GM21515 (cell line): ENCODE measurements around the gene SRGN.
A peak's percentile ranks its signal among the peaks of the same experiment; 100 is the strongest.

Source experiments
- ATAC-seq: cut with Tn5 transposase; IDR thresholded peaks from one replicate; pipeline ENCODE4 v1.9.1; 2021; ENCODE audit not compliant: unreplicated experiment

SRGN gene

DNA sequence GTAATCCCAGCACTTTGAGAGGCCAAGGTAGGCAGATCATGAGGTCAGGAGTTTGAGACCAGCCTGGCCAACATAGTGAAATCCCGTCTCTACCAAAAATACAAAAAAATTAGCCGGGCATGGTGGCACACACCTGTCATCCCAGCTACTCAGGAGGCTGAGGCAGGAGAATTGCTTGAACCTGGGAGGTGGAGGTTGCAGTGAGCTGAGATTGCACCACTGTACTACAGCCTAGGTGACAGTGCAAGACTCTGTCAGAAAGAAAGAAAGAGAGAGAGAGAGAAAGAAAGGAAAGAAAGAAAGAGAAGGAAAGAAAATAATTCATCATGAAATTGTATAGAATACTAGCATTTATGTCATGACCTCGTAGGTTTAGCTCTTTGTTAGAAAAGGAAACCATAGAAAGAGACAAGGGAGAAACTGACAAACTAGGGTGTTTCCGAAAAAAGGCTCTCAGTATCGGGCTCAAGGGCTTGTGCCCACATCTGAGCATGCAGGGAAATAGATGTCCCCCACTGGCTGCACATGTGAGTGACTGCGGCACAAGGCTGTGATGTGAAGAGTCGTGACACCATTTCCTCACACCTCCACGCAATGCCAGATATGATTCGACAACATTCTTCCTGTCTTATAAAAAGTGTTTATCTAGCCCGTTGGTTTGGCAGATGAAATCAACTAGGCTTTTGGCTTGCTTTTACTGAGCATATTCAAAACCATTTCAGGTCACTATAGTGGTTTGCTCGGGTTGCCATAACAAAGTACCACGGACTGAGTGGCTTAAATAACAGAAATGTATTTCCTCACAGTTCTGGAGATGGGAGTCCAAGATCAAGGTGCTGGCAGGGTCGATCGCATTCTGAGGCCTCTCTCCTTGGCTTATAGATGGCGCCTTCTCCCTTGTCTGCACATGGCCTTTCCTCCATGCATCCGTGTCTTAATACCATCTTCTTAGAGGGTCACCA, 2.0 kb downstream of the SRGN start:
- ATAC-seq = peak; percentile 37

- ATAC-seq = no peak
These were observed 2.8 kb downstream of the SRGN start for GRCh38 chr10:69090685-69091084.

GRCh38 chr10:69091143-69091651, 3.3 kb downstream of the SRGN start:
- ATAC-seq = no peak

DNA sequence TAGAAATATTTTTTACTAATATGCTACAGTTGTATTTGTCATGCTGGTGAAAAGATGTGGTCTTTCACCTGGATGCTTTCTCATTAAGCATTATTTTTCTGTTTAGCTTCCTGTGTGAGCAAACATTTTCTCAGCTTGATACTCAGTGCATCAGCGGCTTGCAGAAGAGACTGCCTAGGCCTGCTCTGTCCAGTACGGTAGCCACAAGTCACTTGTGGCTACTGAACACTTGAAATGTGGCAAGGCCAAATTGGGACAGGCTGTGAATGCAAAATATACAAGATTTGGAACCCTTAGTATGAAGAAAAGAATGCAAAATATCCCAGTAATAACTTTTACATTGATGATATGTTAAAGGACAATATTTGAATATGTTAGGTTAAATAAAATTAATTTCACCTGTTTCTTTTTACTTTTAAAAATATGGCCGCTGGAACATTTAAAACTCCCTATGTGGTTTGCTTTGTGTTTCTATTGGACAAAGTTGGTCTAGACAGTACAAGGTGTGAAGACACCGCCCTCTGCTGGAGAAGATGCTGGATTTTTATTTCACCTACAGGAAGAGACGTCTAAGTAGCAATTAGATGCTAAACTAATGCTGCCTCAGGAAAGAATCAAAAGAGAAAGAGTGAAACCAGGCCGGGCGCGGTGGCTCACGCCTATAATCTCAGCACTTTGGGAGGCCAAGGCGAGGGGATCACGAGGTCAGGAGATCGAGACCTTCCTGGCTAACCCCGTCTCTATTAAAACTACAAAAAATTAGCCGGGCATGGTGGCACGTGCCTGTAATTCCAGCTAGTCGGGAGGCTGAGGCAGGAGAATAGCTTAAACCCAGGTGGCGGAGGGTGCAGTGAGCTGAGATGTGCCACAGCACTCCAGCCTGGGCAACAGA, 5.3 kb downstream of the SRGN start:
- no peak for ATAC-seq

DNA sequence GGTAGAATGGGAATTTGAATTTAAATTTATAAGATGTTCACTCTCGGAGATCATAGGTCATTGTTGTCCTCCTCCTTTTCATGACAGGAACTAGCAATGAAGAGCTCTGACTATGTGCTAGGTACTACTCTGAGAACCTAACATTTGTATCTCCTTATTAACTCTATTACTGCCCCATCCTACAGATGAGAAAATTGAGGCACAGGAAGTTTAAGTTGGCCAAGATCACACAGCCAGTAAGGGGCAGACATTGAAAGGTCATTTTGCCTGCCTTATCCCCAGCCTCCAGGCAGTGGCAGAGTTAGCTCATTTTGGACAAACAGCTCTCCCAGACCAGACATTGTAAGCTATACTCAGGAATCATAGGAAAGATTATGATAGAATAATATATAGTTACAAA, 6.0 kb downstream of the SRGN start:
- no peak for ATAC-seq

DNA sequence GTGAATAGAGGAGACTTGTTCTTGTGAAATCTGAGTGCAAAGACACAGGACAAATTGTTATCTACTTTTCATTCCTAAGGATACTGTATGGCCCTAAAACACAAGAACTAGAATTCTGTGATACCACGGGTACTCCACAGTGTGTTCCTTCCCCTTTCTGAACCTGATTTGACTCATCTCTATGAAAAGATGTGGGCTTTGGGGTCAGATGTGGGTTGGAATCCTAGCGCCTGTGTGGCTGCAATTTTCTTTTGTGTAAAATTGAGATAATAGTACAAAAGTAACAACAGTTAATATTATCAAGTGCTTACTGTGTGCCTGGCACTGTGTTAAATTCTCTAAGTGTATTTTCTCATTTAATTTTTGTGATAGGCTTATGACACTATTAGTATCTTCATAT, 8.1 kb downstream of the SRGN start:
- ATAC-seq = no peak

GRCh38 chr10:69097729-69098128, 9.8 kb downstream of the SRGN start:
- no peak for ATAC-seq

DNA sequence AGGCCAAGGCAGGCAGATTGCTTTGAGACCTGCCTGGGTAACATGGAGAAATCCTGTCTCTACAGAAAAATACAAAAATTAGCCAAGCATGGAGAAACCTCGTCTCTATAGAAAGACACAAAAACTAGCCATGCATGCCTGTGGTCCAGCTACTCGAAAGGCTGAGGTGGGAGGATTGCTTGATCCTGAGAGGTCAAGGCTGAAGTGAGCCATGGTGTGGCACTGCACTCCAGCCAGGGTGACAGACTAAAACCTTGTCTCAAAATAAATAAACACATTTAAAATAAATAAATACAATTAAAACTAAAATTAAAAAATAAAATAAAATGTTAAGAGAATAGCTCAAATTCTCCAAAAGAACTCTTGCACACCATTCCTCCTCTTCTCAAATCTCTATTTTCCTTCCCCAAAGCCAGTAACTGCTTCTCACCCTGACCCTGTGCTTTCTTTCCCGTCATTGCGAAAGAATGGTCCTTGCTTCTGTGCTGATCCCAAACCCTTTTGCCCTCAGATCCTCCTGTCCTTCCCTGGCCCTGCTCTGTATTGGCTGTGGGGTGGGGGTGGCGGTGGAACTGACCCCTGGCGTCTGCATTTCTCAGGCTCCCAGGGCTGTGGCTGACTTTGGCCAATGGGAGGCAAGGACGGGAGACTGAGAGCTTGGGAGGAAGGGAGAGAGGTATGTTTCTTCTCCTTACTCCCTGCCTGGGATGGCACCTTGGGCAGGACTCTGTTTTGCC, 12.4 kb downstream of the SRGN start:
- ATAC-seq = no peak

GRCh38 chr10:69101451-69102095, 13.7 kb downstream of the SRGN start:
- no peak for ATAC-seq

GRCh38 chr10:69102440-69102839, 14.5 kb downstream of the SRGN start:
- no peak for ATAC-seq

DNA sequence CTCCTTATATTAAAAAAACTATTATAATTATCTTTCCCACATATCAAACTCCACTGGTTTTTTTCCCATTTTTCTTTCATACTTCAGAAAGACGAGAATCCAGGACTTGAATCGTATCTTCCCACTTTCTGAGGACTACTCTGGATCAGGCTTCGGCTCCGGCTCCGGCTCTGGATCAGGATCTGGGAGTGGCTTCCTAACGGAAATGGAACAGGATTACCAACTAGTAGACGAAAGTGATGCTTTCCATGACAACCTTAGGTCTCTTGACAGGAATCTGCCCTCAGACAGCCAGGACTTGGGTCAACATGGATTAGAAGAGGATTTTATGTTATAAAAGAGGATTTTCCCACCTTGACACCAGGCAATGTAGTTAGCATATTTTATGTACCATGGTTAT, 15.9 kb downstream of the SRGN start:
- ATAC-seq = no peak

GRCh38 chr10:69104994-69105790, 17.3 kb downstream of the SRGN start:
- no peak for ATAC-seq

GRCh38 chr10:69107176-69107490, 19.2 kb downstream of the SRGN start:
- no peak for ATAC-seq

- ATAC-seq = no peak
These were observed 19.8 kb downstream of the SRGN start for GRCh38 chr10:69107699-69108098.

DNA sequence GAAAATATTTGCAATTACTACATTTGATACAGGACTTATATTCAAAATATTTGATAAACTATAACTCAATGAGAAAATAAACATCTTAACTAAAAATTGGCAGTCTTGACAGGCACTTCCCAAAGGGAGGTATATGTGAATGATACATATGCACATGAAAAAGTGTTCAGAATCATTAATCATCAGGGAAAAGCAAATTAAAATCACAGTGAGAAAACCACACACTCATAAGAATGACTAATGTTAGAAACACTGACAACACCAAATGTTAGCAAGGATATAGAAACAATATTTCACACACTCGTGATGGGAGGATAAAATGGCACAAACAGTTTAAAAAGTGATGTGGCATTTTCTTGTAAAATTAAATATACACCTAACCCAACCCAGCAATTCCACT, 32.0 kb downstream of the SRGN start:
- no peak for ATAC-seq

GRCh38 chr10:69123306-69123746, 35.4 kb downstream of the SRGN start:
- peak; percentile 19 for ATAC-seq

DNA sequence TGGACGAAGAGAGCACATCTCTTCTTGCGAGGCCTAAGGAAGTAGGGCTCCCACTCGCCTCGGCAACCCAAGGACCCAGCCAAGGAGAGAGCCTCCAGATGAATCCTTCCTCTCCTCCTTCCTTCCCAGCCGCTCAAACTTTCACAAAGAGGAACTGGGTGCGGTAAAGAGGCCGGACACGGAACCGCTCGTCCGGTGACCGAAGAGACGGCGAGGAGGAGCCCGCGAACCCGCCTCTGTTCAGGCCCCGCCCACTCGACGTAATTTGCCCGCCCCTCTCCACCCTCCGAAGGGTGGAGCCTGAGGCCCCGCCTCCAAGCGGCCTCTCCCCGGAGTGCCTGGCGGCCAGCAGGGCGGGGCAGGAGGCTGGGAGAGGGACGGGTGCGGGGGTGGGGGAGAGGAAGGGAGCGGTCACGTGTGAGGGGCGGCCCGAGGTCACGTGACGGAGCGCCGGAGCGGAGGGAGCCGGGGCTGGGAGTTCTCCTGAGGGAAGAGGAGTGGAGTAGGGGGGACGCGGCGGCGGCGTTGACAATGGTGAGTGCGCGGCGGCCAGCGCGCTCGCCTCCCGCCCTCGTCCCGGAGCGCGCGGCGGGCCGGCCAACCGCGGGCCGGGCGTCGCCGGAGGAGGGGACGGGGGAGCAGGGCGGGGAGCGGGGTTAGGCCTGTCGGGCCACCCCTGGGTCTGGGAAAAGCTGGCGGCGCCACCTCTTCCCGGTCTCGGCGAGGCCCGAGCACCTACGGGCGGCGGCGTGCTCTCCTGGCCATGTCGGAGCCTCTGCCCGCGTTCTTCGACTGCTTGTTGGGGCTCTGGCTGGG, 36.1 kb downstream of the SRGN start, which contains the start of gene VPS26A:
VPS26A (plus strand) TSS at position 432 of the 816 bp plus-strand sequence; CDS start at position 532, 100 bp downstream.
- peak; percentile 83 for ATAC-seq

GRCh38 chr10:69124563-69125268, 36.8 kb downstream of the SRGN start:
- ATAC-seq = peak; percentile 28
